Measurements from ENCODE around the gene SOX2.

- no peak for TF ChIP-seq CTCF (IDR thresholded peaks at IDR 0.05)
- TF ChIP-seq E2F4 (CRISPR knock-in tag; IDR thresholded peaks at IDR 0.05; ENCODE audit: borderline replicate concordance, low read depth), result no peak
- no peak for TF ChIP-seq MYBL2 (CRISPR knock-in tag; IDR thresholded peaks at IDR 0.05)
- TF ChIP-seq JUN (CRISPR knock-in tag; IDR thresholded peaks at IDR 0.05), result no peak
- TF ChIP-seq ZNF317 (CRISPR knock-in tag; IDR thresholded peaks at IDR 0.05; ENCODE audit: borderline replicate concordance, low read depth), result no peak
Observed at GRCh38 chr3:181683563-181683962, 28.2 kb upstream of the SOX2 start.

Data from WTC11 (cell line).